Measurements from ENCODE around the gene EPHB3. TPM values are rescaled to one million over a fixed set of nuclear protein-coding genes. Genes with fewer than 3 reads are reported as not detected.

The EPHB3 gene
- total and polyA plus RNA-seq, 4 donors, result 0.50 to 9.0 (median 3.4) TPM

GRCh38 chr3:184571750-184572377 is 10.3 kb downstream of the EPHB3 start:
- intact Hi-C loops (cut with DNase I), result no loop called here
- Histone ChIP-seq H3K9me3 (ENCODE audit: control insufficient read depth, low read length) (no peaks in the 10 kb centered on the region), H3K27ac (ENCODE audit: low read depth in 1 of 2, low read length in 2 of 2) (no peak overlapping the region), H3K4me1 (ENCODE audit: control insufficient read depth in 1 of 2, insufficient read depth in 2 of 2, low read length in 2 of 2) (no peaks in the 10 kb centered on the region), H3K4me3 (ENCODE audit: low read length in 2 of 2) (no peak overlapping the region), H3K36me3 (ENCODE audit: control insufficient read depth in 1 of 2, insufficient read depth in 2 of 2, low read length in 1 of 2) (no peaks in the 10 kb centered on the region), H3K27me3 (ENCODE audit: control insufficient read depth in 1 of 2, insufficient read depth in 2 of 2, low read length in 1 of 2) (no peaks in the 10 kb centered on the region)
- WGBS, 2 donors, result 90% methylated on average over 12 of the region's 12 CpGs
- ATAC-seq (ENCODE audit: low FRiP score), result no peak
- no peak for DNase-seq

- no peaks in the 10 kb centered on the region for H3K36me3 ChIP-seq (ENCODE audit: control insufficient read depth in 1 of 2, insufficient read depth in 2 of 2, low read length in 1 of 2)
- intact Hi-C loops (cut with DNase I), result no loop called here
- H3K4me1 ChIP-seq (ENCODE audit: control insufficient read depth in 1 of 2, insufficient read depth in 2 of 2, low read length in 2 of 2), result no peaks in the 10 kb centered on the region
- H3K4me3 ChIP-seq (ENCODE audit: low read length in 2 of 2), result no peak overlapping the region
- no peaks in the 10 kb centered on the region for H3K9me3 ChIP-seq (ENCODE audit: control insufficient read depth, low read length)
- no peaks in the 10 kb centered on the region for H3K27me3 ChIP-seq (ENCODE audit: control insufficient read depth in 1 of 2, insufficient read depth in 2 of 2, low read length in 1 of 2)
- ATAC-seq (ENCODE audit: low FRiP score), result no peak
- H3K27ac ChIP-seq (ENCODE audit: low read depth in 1 of 2, low read length in 2 of 2), result no peak overlapping the region
- no peak for DNase-seq
- WGBS, 2 donors, result 88 to 91% methylated on average over 33 of the region's 33 CpGs
Observed at GRCh38 chr3:184572633-184573270, 11.2 kb downstream of the EPHB3 start.

- intact Hi-C loops (cut with DNase I), result no loop called here
- WGBS, 2 donors, result 81 to 83% methylated on average over 15 of the region's 15 CpGs
- Histone ChIP-seq H3K4me3 (ENCODE audit: low read length in 2 of 2) (no peak overlapping the region), H3K36me3 (ENCODE audit: control insufficient read depth in 1 of 2, insufficient read depth in 2 of 2, low read length in 1 of 2) (no peaks in the 10 kb centered on the region), H3K27ac (ENCODE audit: low read depth in 1 of 2, low read length in 2 of 2) (no peak overlapping the region), H3K4me1 (ENCODE audit: control insufficient read depth in 1 of 2, insufficient read depth in 2 of 2, low read length in 2 of 2) (no peaks in the 10 kb centered on the region), H3K9me3 (ENCODE audit: control insufficient read depth, low read length) (no peaks in the 10 kb centered on the region), H3K27me3 (ENCODE audit: control insufficient read depth in 1 of 2, insufficient read depth in 2 of 2, low read length in 1 of 2) (no peaks in the 10 kb centered on the region)
- ATAC-seq (ENCODE audit: low FRiP score) (no peak), DNase-seq (peak in 1 of 2 donors; percentile 46)
Observed at GRCh38 chr3:184574515-184575417, 13.2 kb downstream of the EPHB3 start.

GRCh38 chr3:184575701-184576100 is 14.1 kb downstream of the EPHB3 start:
- Histone ChIP-seq H3K9me3 (ENCODE audit: control insufficient read depth, low read length) (no peaks in the 10 kb centered on the region), H3K27ac (ENCODE audit: low read depth in 1 of 2, low read length in 2 of 2) (no peak overlapping the region), H3K4me3 (ENCODE audit: low read length in 2 of 2) (no peak overlapping the region), H3K27me3 (ENCODE audit: control insufficient read depth in 1 of 2, insufficient read depth in 2 of 2, low read length in 1 of 2) (no peaks in the 10 kb centered on the region), H3K36me3 (ENCODE audit: control insufficient read depth in 1 of 2, insufficient read depth in 2 of 2, low read length in 1 of 2) (no peaks in the 10 kb centered on the region), H3K4me1 (ENCODE audit: control insufficient read depth in 1 of 2, insufficient read depth in 2 of 2, low read length in 2 of 2) (no peaks in the 10 kb centered on the region)
- DNase-seq, result no peak
- no peak for ATAC-seq (ENCODE audit: low FRiP score)
- intact Hi-C loops (cut with DNase I), result no loop called here
- 94% methylated on average over 7 to 9 of the region's 9 CpGs for WGBS, 2 donors

- no peaks in the 10 kb centered on the region for H3K36me3 ChIP-seq (ENCODE audit: control insufficient read depth in 1 of 2, insufficient read depth in 2 of 2, low read length in 1 of 2)
- no peak overlapping the region for H3K4me3 ChIP-seq (ENCODE audit: low read length in 2 of 2)
- ATAC-seq (ENCODE audit: low FRiP score) (no peak), DNase-seq (no peak)
- 92% methylated on average over 25 of the region's 25 CpGs for WGBS, 2 donors
- no peaks in the 10 kb centered on the region for H3K4me1 ChIP-seq (ENCODE audit: control insufficient read depth in 1 of 2, insufficient read depth in 2 of 2, low read length in 2 of 2)
- H3K27me3 ChIP-seq (ENCODE audit: control insufficient read depth in 1 of 2, insufficient read depth in 2 of 2, low read length in 1 of 2), result no peaks in the 10 kb centered on the region
- no peaks in the 10 kb centered on the region for H3K9me3 ChIP-seq (ENCODE audit: control insufficient read depth, low read length)
- no peak overlapping the region for H3K27ac ChIP-seq (ENCODE audit: low read depth in 1 of 2, low read length in 2 of 2)
- intact Hi-C loops (cut with DNase I), result no loop called here
Observed at GRCh38 chr3:184576457-184577240, 15.1 kb downstream of the EPHB3 start.

- no peak overlapping the region for H3K4me3 ChIP-seq (ENCODE audit: low read length in 2 of 2)
- H3K27ac ChIP-seq (ENCODE audit: low read depth in 1 of 2, low read length in 2 of 2), result no peak overlapping the region
- DNase-seq (no peak), ATAC-seq (ENCODE audit: low FRiP score) (no peak)
- 94 to 97% methylated on average over 14 to 15 of the region's 15 CpGs for WGBS, 2 donors
- no peaks in the 10 kb centered on the region for H3K27me3 ChIP-seq (ENCODE audit: control insufficient read depth in 1 of 2, insufficient read depth in 2 of 2, low read length in 1 of 2)
- no peaks in the 10 kb centered on the region for H3K9me3 ChIP-seq (ENCODE audit: control insufficient read depth, low read length)
- no peaks in the 10 kb centered on the region for H3K4me1 ChIP-seq (ENCODE audit: control insufficient read depth in 1 of 2, insufficient read depth in 2 of 2, low read length in 2 of 2)
- H3K36me3 ChIP-seq (ENCODE audit: control insufficient read depth in 1 of 2, insufficient read depth in 2 of 2, low read length in 1 of 2), result no peaks in the 10 kb centered on the region
- intact Hi-C loops (cut with DNase I), result no loop called here
Observed at GRCh38 chr3:184577546-184577945, 16.0 kb downstream of the EPHB3 start.

GRCh38 chr3:184578218-184578617 is 16.6 kb downstream of the EPHB3 start:
- WGBS, 2 donors, result 90 to 91% methylated on average over 7 of the region's 7 CpGs
- Histone ChIP-seq H3K9me3 (ENCODE audit: control insufficient read depth, low read length) (no peaks in the 10 kb centered on the region), H3K36me3 (ENCODE audit: control insufficient read depth in 1 of 2, insufficient read depth in 2 of 2, low read length in 1 of 2) (no peaks in the 10 kb centered on the region), H3K4me1 (ENCODE audit: control insufficient read depth in 1 of 2, insufficient read depth in 2 of 2, low read length in 2 of 2) (no peaks in the 10 kb centered on the region), H3K27me3 (ENCODE audit: control insufficient read depth in 1 of 2, insufficient read depth in 2 of 2, low read length in 1 of 2) (no peaks in the 10 kb centered on the region), H3K4me3 (ENCODE audit: low read length in 2 of 2) (no peak overlapping the region), H3K27ac (ENCODE audit: low read depth in 1 of 2, low read length in 2 of 2) (no peak overlapping the region)
- DNase-seq, result no peak
- intact Hi-C loops (cut with DNase I), result no loop called here
- no peak for ATAC-seq (ENCODE audit: low FRiP score)

GRCh38 chr3:184578822-184579221 is 17.2 kb downstream of the EPHB3 start:
- Histone ChIP-seq H3K36me3 (ENCODE audit: control insufficient read depth in 1 of 2, insufficient read depth in 2 of 2, low read length in 1 of 2) (no peaks in the 10 kb centered on the region), H3K27me3 (ENCODE audit: control insufficient read depth in 1 of 2, insufficient read depth in 2 of 2, low read length in 1 of 2) (no peaks in the 10 kb centered on the region), H3K27ac (ENCODE audit: low read depth in 1 of 2, low read length in 2 of 2) (no peak overlapping the region), H3K9me3 (ENCODE audit: control insufficient read depth, low read length) (no peaks in the 10 kb centered on the region), H3K4me1 (ENCODE audit: control insufficient read depth in 1 of 2, insufficient read depth in 2 of 2, low read length in 2 of 2) (no peaks in the 10 kb centered on the region), H3K4me3 (ENCODE audit: low read length in 2 of 2) (no peak overlapping the region)
- intact Hi-C loops (cut with DNase I), result no loop called here
- DNase-seq (no peak), ATAC-seq (ENCODE audit: low FRiP score) (no peak)
- WGBS, 2 donors, result 86 to 88% methylated on average over 7 of the region's 7 CpGs
